Esophagus squamous epithelium (tissue), 5 donors: Measurements from ENCODE around the gene VIM. TPM values are rescaled to one million over a fixed set of nuclear protein-coding genes. Genes with fewer than 3 reads are reported as not detected.
A peak's percentile ranks its signal among the peaks of the same experiment; 100 is the strongest.

Experiments used
- DNase-seq: peaks from one replicate; lab custom pipeline; 2025; lab: John Stamatoyannopoulos, UW
- H3K27ac ChIP-seq, 4 donors: fragments of 200-600 bp; sonication (generic); one replicate each; pipeline ENCODE4 v1.5.1; 2016 to 2019; ENCODE audit warnings: mild to moderate bottlenecking in 1 of 4
- H3K27me3 ChIP-seq, 4 donors: fragments of 200-600 bp; sonication (generic); 1 replicate in 3 of 4; 2 replicates in 1 of 4; pipeline versions ENCODE4 v1.5.1 to v1.6.0; 2017 to 2021; ENCODE audit warnings: antibody characterized with exemption in 1 of 4
- H3K36me3 ChIP-seq, 3 donors: fragments of 200-600 bp; sonication (generic); one replicate each; pipeline ENCODE4 v1.5.1; 2016 to 2019
- H3K4me1 ChIP-seq, 3 donors: fragments of 200-600 bp; sonication (generic); one replicate each; pipeline ENCODE4 v1.5.1; 2017 to 2019
- H3K4me3 ChIP-seq, 4 donors: fragments of 200-600 bp; sonication (generic); 1 replicate in 3 of 4; 2 replicates in 1 of 4; pipeline ENCODE4 v1.5.1; 2016 to 2019; ENCODE audit warnings: mild to moderate bottlenecking in 2 of 4, moderate library complexity in 1 of 4
- H3K9me3 ChIP-seq, 3 donors: fragments of 200-600 bp; sonication (generic); one replicate each; pipeline ENCODE4 v1.5.1; 2016 to 2019
- CTCF ChIP-seq, 6 experiments: fragments of 450-650 bp in 4 of 6; fragments of 200-600 bp in 2 of 6; sonication (generic) in 2 of 6; IDR thresholded peaks; one replicate each; pipeline ENCODE4 v1.5.1; 2016 to 2019; ENCODE audit warnings: antibody characterized with exemption in 6 of 6, mild to moderate bottlenecking in 4 of 6, moderate library complexity in 4 of 6
- POLR2A ChIP-seq, 4 donors: fragments of 450-650 bp; IDR thresholded peaks; one replicate each; pipeline ENCODE4 v1.6.1; 2017; ENCODE audit warnings: antibody characterized with exemption in 4 of 4, mild to moderate bottlenecking in 4 of 4, moderate library complexity in 3 of 4
- WGBS, 2 donors: methylation state at CpG; one replicate each; pipeline ENCODE4 v1.1.5; 2018; 5-methylcytosine and 5-hydroxymethylcytosine counted together
- intact Hi-C: fragments of 100-400 bp; cut with DNase I; formaldehyde crosslinking; loops from one replicate; pipeline ENCODE4 v1.15.0; 2022
- total RNA-seq, 4 donors: library from RNA; depleted of rRNA; stranded (reverse); fragments of >200 nt; gene quantifications; one replicate each; pipeline ENCODE4 v1.1.0, GENCODE V29; 2016
- donor health status: DM: yes; HTN: yes; CAD: no.

Gene VIM
- total RNA-seq, 4 donors from 2014 or later: 55.2 to 1,252 (median 375) TPM

- WGBS, 2 donors: 81 to 82% methylated on average over 4 to 6 of the region's 6 CpGs
- Histone ChIP-seq H3K27me3 (no peaks in the 10 kb centered on the region), H3K4me1 (peaks cover 0 to 27% (median 9%) of the 10 kb centered on the region in 3 donors), H3K36me3 (peaks cover 0 to 37% (median 0%) of the 10 kb centered on the region in 3 donors), H3K27ac (peak overlapping the region in 1 of 4 donors; percentile 1), H3K4me3 (no peak overlapping the region), H3K9me3 (no peaks in the 10 kb centered on the region)
- no peak for DNase-seq
- intact Hi-C loops: no loop called here
- TF ChIP-seq POLR2A (IDR thresholded peaks at IDR 0.05): no peak
- TF ChIP-seq CTCF (IDR thresholded peaks at IDR 0.05): no peak
These were observed 11.5 kb downstream of the VIM start for GRCh38 chr10:17239345-17240085.

- intact Hi-C loops: no loop called here
- TF ChIP-seq POLR2A (IDR thresholded peaks at IDR 0.05) (no peak), CTCF (IDR thresholded peaks at IDR 0.05) (no peak)
- peaks cover 0 to 31% (median 0%) of the 10 kb centered on the region in 3 donors for H3K36me3 ChIP-seq
- WGBS, 2 donors: 88 to 91% methylated on average over 2 of the region's 2 CpGs
- H3K27me3 ChIP-seq: no peaks in the 10 kb centered on the region
- H3K9me3 ChIP-seq: no peaks in the 10 kb centered on the region
- no peak overlapping the region for H3K4me3 ChIP-seq
- H3K4me1 ChIP-seq: peaks cover 0 to 21% (median 3%) of the 10 kb centered on the region in 3 donors
- no peak overlapping the region for H3K27ac ChIP-seq
- DNase-seq: no peak
These were observed 12.1 kb downstream of the VIM start for GRCh38 chr10:17240096-17240495.

- no peak for DNase-seq
- 80 to 81% methylated on average over 4 of the region's 4 CpGs for WGBS, 2 donors
- no peak overlapping the region for H3K27ac ChIP-seq
- H3K9me3 ChIP-seq: no peaks in the 10 kb centered on the region
- no peaks in the 10 kb centered on the region for H3K27me3 ChIP-seq
- intact Hi-C loops: no loop called here
- peaks cover 0 to 16% (median 0%) of the 10 kb centered on the region in 3 donors for H3K4me1 ChIP-seq
- TF ChIP-seq CTCF (IDR thresholded peaks at IDR 0.05): no peak
- TF ChIP-seq POLR2A (IDR thresholded peaks at IDR 0.05): no peak
- H3K36me3 ChIP-seq: peaks cover 0 to 26% (median 0%) of the 10 kb centered on the region in 3 donors
- H3K4me3 ChIP-seq: no peak overlapping the region
These were observed 12.6 kb downstream of the VIM start for GRCh38 chr10:17240616-17241015.

- intact Hi-C loops: no loop called here
- Histone ChIP-seq H3K36me3 (peaks cover 0 to 14% (median 0%) of the 10 kb centered on the region in 3 donors), H3K27ac (no peak overlapping the region), H3K4me1 (peaks cover 0 to 4% (median 0%) of the 10 kb centered on the region in 3 donors), H3K9me3 (no peaks in the 10 kb centered on the region), H3K4me3 (no peak overlapping the region), H3K27me3 (no peaks in the 10 kb centered on the region)
- no peak for DNase-seq
- no peak for TF ChIP-seq POLR2A (IDR thresholded peaks at IDR 0.05)
- TF ChIP-seq CTCF (IDR thresholded peaks at IDR 0.05): no peak
- WGBS, 2 donors: 82 to 91% methylated on average over 2 to 5 of the region's 5 CpGs
These were observed 13.7 kb downstream of the VIM start for GRCh38 chr10:17241611-17242333.
